GM23338 (cell line): ENCODE results near the gene MYO3B. TPM values are rescaled to one million over a fixed set of nuclear protein-coding genes. Genes with fewer than 3 reads are reported as not detected.

Experiments used
- ATAC-seq: fragments of 200-7000 bp; cut with Tn5 transposase; 3 replicates; pipeline ENCODE4 v1.9.1; 2020
- DNase-seq: peaks from one replicate; pipeline ENCODE4 v3.0.0-alpha.2; 2015; ENCODE audit warnings: low spot score
- H2AFZ ChIP-seq: fragments of 200-600 bp; sonication (generic); 2 replicates; pipeline ENCODE4 v1.8.0; 2016; ENCODE audit warnings: antibody characterized with exemption, mild to moderate bottlenecking, moderate library complexity
- H3F3A ChIP-seq: fragments of 200-600 bp; sonication (generic); replicated peaks from 2 replicates; pipeline ENCODE4 v1.8.0; 2017; ENCODE audit warnings: antibody characterized with exemption, mixed run types, low read depth
- H3K27ac ChIP-seq: fragments of 200-600 bp; sonication (generic); 2 replicates; pipeline ENCODE4 v1.6.1; 2016; ENCODE audit warnings: low read depth
- H3K27me3 ChIP-seq: fragments of 200-600 bp; sonication (generic); 2 replicates; pipeline ENCODE4 v1.8.0; 2016; ENCODE audit warnings: mild to moderate bottlenecking, mixed run types, moderate library complexity; ENCODE audit not compliant: insufficient read depth
- H3K36me3 ChIP-seq: fragments of 200-600 bp; sonication (generic); 2 replicates; pipeline ENCODE4 v1.8.0; 2016; ENCODE audit warnings: mild to moderate bottlenecking; ENCODE audit not compliant: insufficient read depth
- H3K4me1 ChIP-seq: fragments of 200-600 bp; sonication (generic); 2 replicates; pipeline ENCODE4 v1.8.0; 2016; ENCODE audit warnings: mild to moderate bottlenecking, moderate library complexity; ENCODE audit not compliant: insufficient read depth
- H3K4me2 ChIP-seq: fragments of 200-600 bp; sonication (generic); 2 replicates; pipeline ENCODE4 v1.7.1; 2017; ENCODE audit warnings: mixed run types
- H3K4me3 ChIP-seq: fragments of 200-600 bp; sonication (generic); 2 replicates; pipeline ENCODE4 v1.6.1; 2016; ENCODE audit warnings: mixed run types
- H3K79me2 ChIP-seq: fragments of 200-600 bp; sonication (generic); replicated peaks from 2 replicates; pipeline ENCODE4 v1.8.0; 2017; ENCODE audit warnings: mild to moderate bottlenecking; ENCODE audit not compliant: insufficient read depth
- H3K9me2 ChIP-seq: fragments of 200-600 bp; sonication (generic); 2 replicates; pipeline ENCODE4 v1.8.0; 2017; ENCODE audit not compliant: insufficient read depth
- H4K20me1 ChIP-seq: fragments of 200-600 bp; sonication (generic); replicated peaks from 2 replicates; pipeline ENCODE4 v1.8.0; 2017; ENCODE audit warnings: mild to moderate bottlenecking; ENCODE audit not compliant: insufficient read depth
- H3K27ac Mint-ChIP-seq: 2 replicates; pipeline ENCODE4 v1.8.0; 2020; ENCODE audit warnings: inconsistent platforms, mild to moderate bottlenecking, moderate library complexity, mixed read lengths
- H3K27me3 Mint-ChIP-seq: 3 replicates; pipeline ENCODE4 v1.8.0; 2022; ENCODE audit warnings: low read depth, mild to moderate bottlenecking, moderate library complexity, mixed read lengths, inconsistent platforms; ENCODE audit not compliant: insufficient read depth, poor library complexity
- H3K36me3 Mint-ChIP-seq: 3 replicates; pipeline ENCODE4 v1.8.0; 2021; ENCODE audit warnings: low read depth, mild to moderate bottlenecking, inconsistent platforms, moderate library complexity, mixed read lengths
- H3K4me1 Mint-ChIP-seq: 3 replicates; pipeline ENCODE4 v1.8.0; 2020; ENCODE audit warnings: mild to moderate bottlenecking, inconsistent platforms, mixed read lengths
- H3K4me3 Mint-ChIP-seq: 3 replicates; pipeline ENCODE4 v1.8.0; 2021; ENCODE audit warnings: moderate library complexity, mild to moderate bottlenecking, inconsistent platforms, mixed read lengths
- H3K9me3 Mint-ChIP-seq: 3 replicates; pipeline ENCODE4 v1.8.0; 2020; ENCODE audit warnings: moderate library complexity, mild to moderate bottlenecking, inconsistent platforms, mixed read lengths
- CREB1 ChIP-seq: fragments of 250-450 bp; sonication (Bioruptor Pico); IDR thresholded peaks from 2 replicates; pipeline ENCODE4 v1.5.0; 2020; ENCODE audit warnings: low read depth, mild to moderate bottlenecking, moderate library complexity
- EZH2 ChIP-seq: fragments of 200-600 bp; sonication (generic); IDR thresholded peaks from one replicate; pipeline ENCODE4 v1.8.0; 2017; ENCODE audit warnings: antibody characterized with exemption, mild to moderate bottlenecking, low read depth; ENCODE audit not compliant: unreplicated experiment
- JUNB ChIP-seq: IDR thresholded peaks from one replicate; pipeline ENCODE4 v1.6.1; 2016; ENCODE audit warnings: antibody characterized with exemption; ENCODE audit not compliant: unreplicated experiment
- NANOG ChIP-seq: IDR thresholded peaks from 2 replicates; pipeline ENCODE4 v1.6.1; 2016; ENCODE audit warnings: antibody characterized with exemption, borderline replicate concordance
- POLR2AphosphoS5 ChIP-seq: IDR thresholded peaks from 2 replicates; pipeline ENCODE4 v1.6.1; 2016; ENCODE audit warnings: antibody characterized with exemption, low read depth
- STAT1 ChIP-seq: IDR thresholded peaks from one replicate; pipeline ENCODE4 v1.6.1; 2016; ENCODE audit warnings: antibody characterized with exemption; ENCODE audit not compliant: unreplicated experiment
- ZNF114 ChIP-seq: fragments of 250-450 bp; sonication (Bioruptor Pico); IDR thresholded peaks from 2 replicates; pipeline ENCODE4 v1.5.0; 2020; ENCODE audit warnings: mild to moderate bottlenecking, moderate library complexity
- ZNF331 ChIP-seq: fragments of 250-450 bp; sonication (Bioruptor Pico); IDR thresholded peaks from 2 replicates; pipeline ENCODE4 v1.5.0; 2020; ENCODE audit warnings: low read depth, mild to moderate bottlenecking, moderate library complexity
- polyA plus RNA-seq: library from polyadenylated mRNA; unstranded; fragments of >200 nt; fragmentation: Nextera tagmentation; extraction: Ambion mirVana; gene quantifications from 2 replicates; pipeline ENCODE4 v1.2.1, GENCODE V29; 2016
- total RNA-seq: library from RNA; depleted of rRNA; stranded (reverse); fragments of >200 nt; shearing (Covaris generic); gene quantifications from 2 replicates; pipeline ENCODE4 v1.2.3, GENCODE V29; 2014
- TF ChIP-seq, protein P1 (sequence below): fragments of 250-450 bp; sonication (Bioruptor Pico); IDR thresholded peaks from 2 replicates; pipeline ENCODE4 v1.5.0; 2020; ENCODE audit warnings: mild to moderate bottlenecking, moderate library complexity
- TF ChIP-seq, protein P2 (sequence below): IDR thresholded peaks from 2 replicates; pipeline ENCODE4 v1.6.1; 2016; ENCODE audit warnings: antibody characterized with exemption

MYO3B gene
- total and polyA plus RNA-seq, 2 experiments from 2014 or later, result 0.42 TPM; not detected in 1

DNA sequence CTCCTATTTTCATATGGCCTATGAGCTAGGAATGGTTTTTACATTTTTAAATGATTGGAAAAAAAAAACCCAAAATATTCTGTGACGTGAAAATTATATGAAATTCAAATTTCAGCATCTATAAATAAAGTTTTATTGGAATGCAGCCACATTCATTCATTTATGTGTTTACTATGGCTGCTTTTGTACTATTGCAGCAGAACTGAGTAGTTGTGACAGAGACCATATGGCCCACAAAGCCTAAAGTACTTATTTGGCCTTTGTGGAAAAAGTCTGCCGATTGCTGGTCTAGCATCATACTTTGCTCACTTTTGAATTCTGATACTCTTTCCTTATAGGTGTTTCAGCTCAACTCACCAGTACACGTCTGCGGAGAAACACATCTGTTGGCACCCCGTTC, 39.0 kb downstream of the MYO3B start (continued):
- TF ChIP-seq, protein P1, sequence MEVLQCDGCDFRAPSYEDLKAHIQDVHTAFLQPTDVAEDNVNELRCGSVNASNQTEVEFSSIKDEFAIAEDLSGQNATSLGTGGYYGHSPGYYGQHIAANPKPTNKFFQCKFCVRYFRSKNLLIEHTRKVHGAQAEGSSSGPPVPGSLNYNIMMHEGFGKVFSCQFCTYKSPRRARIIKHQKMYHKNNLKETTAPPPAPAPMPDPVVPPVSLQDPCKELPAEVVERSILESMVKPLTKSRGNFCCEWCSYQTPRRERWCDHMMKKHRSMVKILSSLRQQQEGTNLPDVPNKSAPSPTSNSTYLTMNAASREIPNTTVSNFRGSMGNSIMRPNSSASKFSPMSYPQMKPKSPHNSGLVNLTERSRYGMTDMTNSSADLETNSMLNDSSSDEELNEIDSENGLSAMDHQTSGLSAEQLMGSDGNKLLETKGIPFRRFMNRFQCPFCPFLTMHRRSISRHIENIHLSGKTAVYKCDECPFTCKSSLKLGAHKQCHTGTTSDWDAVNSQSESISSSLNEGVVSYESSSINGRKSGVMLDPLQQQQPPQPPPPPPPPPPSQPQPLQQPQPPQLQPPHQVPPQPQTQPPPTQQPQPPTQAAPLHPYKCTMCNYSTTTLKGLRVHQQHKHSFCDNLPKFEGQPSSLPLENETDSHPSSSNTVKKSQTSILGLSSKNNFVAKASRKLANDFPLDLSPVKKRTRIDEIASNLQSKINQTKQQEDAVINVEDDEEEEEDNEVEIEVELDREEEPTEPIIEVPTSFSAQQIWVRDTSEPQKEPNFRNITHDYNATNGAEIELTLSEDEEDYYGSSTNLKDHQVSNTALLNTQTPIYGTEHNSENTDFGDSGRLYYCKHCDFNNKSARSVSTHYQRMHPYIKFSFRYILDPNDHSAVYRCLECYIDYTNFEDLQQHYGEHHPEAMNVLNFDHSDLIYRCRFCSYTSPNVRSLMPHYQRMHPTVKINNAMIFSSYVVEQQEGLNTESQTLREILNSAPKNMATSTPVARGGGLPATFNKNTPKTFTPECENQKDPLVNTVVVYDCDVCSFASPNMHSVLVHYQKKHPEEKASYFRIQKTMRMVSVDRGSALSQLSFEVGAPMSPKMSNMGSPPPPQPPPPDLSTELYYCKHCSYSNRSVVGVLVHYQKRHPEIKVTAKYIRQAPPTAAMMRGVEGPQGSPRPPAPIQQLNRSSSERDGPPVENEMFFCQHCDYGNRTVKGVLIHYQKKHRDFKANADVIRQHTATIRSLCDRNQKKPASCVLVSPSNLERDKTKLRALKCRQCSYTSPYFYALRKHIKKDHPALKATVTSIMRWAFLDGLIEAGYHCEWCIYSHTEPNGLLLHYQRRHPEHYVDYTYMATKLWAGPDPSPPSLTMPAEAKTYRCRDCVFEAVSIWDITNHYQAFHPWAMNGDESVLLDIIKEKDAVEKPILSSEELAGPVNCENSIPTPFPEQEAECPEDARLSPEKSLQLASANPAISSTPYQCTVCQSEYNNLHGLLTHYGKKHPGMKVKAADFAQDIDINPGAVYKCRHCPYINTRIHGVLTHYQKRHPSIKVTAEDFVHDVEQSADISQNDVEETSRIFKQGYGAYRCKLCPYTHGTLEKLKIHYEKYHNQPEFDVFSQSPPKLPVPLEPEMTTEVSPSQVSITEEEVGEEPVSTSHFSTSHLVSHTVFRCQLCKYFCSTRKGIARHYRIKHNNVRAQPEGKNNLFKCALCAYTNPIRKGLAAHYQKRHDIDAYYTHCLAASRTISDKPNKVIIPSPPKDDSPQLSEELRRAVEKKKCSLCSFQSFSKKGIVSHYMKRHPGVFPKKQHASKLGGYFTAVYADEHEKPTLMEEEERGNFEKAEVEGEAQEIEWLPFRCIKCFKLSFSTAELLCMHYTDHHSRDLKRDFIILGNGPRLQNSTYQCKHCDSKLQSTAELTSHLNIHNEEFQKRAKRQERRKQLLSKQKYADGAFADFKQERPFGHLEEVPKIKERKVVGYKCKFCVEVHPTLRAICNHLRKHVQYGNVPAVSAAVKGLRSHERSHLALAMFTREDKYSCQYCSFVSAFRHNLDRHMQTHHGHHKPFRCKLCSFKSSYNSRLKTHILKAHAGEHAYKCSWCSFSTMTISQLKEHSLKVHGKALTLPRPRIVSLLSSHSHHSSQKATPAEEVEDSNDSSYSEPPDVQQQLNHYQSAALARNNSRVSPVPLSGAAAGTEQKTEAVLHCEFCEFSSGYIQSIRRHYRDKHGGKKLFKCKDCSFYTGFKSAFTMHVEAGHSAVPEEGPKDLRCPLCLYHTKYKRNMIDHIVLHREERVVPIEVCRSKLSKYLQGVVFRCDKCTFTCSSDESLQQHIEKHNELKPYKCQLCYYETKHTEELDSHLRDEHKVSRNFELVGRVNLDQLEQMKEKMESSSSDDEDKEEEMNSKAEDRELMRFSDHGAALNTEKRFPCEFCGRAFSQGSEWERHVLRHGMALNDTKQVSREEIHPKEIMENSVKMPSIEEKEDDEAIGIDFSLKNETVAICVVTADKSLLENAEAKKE (CRISPR knock-in tag), result no peak
- no peak for TF ChIP-seq JUNB
- no peak for TF ChIP-seq NANOG
- no peak for TF ChIP-seq ZNF331 (CRISPR knock-in tag)
- no peak for TF ChIP-seq CREB1 (CRISPR knock-in tag)
- TF ChIP-seq STAT1, result no peak
- TF ChIP-seq, protein P2, sequence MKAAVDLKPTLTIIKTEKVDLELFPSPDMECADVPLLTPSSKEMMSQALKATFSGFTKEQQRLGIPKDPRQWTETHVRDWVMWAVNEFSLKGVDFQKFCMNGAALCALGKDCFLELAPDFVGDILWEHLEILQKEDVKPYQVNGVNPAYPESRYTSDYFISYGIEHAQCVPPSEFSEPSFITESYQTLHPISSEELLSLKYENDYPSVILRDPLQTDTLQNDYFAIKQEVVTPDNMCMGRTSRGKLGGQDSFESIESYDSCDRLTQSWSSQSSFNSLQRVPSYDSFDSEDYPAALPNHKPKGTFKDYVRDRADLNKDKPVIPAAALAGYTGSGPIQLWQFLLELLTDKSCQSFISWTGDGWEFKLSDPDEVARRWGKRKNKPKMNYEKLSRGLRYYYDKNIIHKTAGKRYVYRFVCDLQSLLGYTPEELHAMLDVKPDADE, result no peak
- no peak for TF ChIP-seq ZNF114
- TF ChIP-seq POLR2AphosphoS5, result no peak
- no peak for TF ChIP-seq EZH2

DNA sequence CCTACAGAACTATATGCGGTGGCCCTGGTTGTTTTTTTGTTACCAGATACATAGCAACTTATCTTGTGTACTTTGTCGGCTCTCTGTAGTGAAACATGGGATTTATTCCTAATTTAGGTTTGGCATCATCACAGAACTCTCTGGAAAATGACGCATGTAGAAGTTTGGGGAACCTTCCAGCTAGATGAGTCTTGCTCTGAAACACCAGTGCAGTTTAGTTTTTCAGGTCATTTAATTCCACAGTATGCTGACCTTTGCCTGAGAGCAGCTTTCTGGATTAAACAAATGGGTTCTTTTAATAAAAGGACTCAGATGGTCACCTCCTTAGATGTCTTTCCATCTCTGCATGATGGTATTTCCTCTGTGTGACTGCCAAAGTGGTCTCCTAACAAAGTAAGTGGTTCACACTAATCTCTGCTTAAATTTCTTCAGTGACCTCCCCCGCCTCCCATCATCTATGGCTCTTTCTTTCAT, 39.9 kb downstream of the MYO3B start:
- peaks cover 1% of the 10 kb centered on the region; the same call in 1 of the 3 replicates for H3K9me3 Mint-ChIP-seq
- TF ChIP-seq JUNB (no peak), EZH2 (no peak), STAT1 (no peak), ZNF331 (CRISPR knock-in tag) (no peak)
- Histone ChIP-seq H3K27ac (no peak overlapping the region), H3K27me3 (no peaks in the 10 kb centered on the region), H3K4me3 (no peak overlapping the region), H3F3A (no peaks in the 10 kb centered on the region), H3K36me3 (no peaks in the 10 kb centered on the region), H3K4me2 (no peak overlapping the region), H4K20me1 (no peaks in the 10 kb centered on the region), H2AFZ (no peak overlapping the region), H3K9me2 (no peaks in the 10 kb centered on the region), H3K4me1 (peaks cover 48% of the 10 kb centered on the region), H3K79me2 (no peaks in the 10 kb centered on the region)
- no peak overlapping the region for H3K27ac Mint-ChIP-seq
- H3K4me1 Mint-ChIP-seq, result peaks cover 72% of the 10 kb centered on the region
- no peak for ATAC-seq
- H3K36me3 Mint-ChIP-seq, result no peaks in the 10 kb centered on the region; the same call in 2 of the 3 replicates
- DNase-seq, result no peak
- no peak overlapping the region for H3K4me3 Mint-ChIP-seq
- H3K27me3 Mint-ChIP-seq, result no peaks in the 10 kb centered on the region
